Bronchial epithelial cell (primary cell): ENCODE results near the gene SCG3. TPM values are rescaled to one million over a fixed set of nuclear protein-coding genes. Genes with fewer than 3 reads are reported as not detected.
"Not testable (repeated sequence)": the region's sequence is repeated elsewhere in the genome, so short reads cannot be mapped to it uniquely, and the experiment has no call there.

ENCODE experiments used
- DNase-seq: peaks from one replicate; pipeline ENCODE4 v3.0.0-alpha.2; 2010; ENCODE audit warnings: low read depth
- FAIRE-seq: peaks from 2 replicates; lab custom pipeline; 2011; peaks lifted over from hg19 to GRCh38; lab: Jason Lieb, UNC
- H3K27me3 ChIP-seq: 2 replicates; pipeline ENCODE4 v1.5.1; 2011; ENCODE audit warnings: low read length; ENCODE audit not compliant: control insufficient read depth, insufficient read depth
- H3K36me3 ChIP-seq: 2 replicates; pipeline ENCODE4 v1.5.1; 2011; ENCODE audit warnings: low read length; ENCODE audit not compliant: control insufficient read depth, insufficient read depth
- H3K4me3 ChIP-seq: 2 replicates; pipeline ENCODE4 v1.5.1; 2011; ENCODE audit warnings: mild to moderate bottlenecking, low read depth, low read length, control low read depth
- total RNA-seq: library from RNA; depleted of rRNA; stranded (reverse); fragments of >200 nt; gene quantifications from 2 replicates; pipeline ENCODE4 v1.2.1, GENCODE V29; 2014
- TF ChIP-seq, protein P1 (sequence below): IDR thresholded peaks from 2 replicates; pipeline ENCODE4 v1.5.1; 2011; ENCODE audit warnings: mild to moderate bottlenecking, moderate library complexity, low read length, control low read depth, inconsistent platforms; ENCODE audit not compliant: insufficient read depth, severe bottlenecking

SCG3 gene
- total RNA-seq, result not detected in 2 replicates

DNA sequence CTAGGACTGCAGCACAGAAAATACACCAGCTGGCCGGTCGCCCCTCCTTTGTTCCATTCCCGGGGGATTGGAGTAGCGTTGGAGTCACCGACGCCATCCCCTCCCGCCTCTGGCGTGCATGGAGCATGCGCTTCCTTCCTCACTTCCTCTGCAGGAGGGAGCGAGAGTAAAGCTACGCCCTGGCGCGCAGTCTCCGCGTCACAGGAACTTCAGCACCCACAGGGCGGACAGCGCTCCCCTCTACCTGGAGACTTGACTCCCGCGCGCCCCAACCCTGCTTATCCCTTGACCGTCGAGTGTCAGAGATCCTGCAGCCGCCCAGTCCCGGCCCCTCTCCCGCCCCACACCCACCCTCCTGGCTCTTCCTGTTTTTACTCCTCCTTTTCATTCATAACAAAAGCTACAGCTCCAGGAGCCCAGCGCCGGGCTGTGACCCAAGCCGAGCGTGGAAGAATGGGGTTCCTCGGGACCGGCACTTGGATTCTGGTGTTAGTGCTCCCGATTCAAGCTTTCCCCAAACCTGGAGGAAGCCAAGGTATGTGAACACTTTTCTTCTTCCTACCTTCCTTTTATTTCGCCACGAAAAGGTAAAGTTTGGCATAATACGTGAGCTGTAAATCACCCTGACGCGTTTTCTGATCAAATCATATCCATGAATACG is at the start of gene SCG3:
Gene SCG3 (plus strand): TSS at position 201 of the 661 bp plus-strand sequence. CDS start 253 bp downstream, at position 454.
- DNase-seq (peak; percentile 73), FAIRE-seq (peak; percentile 40)

DNA sequence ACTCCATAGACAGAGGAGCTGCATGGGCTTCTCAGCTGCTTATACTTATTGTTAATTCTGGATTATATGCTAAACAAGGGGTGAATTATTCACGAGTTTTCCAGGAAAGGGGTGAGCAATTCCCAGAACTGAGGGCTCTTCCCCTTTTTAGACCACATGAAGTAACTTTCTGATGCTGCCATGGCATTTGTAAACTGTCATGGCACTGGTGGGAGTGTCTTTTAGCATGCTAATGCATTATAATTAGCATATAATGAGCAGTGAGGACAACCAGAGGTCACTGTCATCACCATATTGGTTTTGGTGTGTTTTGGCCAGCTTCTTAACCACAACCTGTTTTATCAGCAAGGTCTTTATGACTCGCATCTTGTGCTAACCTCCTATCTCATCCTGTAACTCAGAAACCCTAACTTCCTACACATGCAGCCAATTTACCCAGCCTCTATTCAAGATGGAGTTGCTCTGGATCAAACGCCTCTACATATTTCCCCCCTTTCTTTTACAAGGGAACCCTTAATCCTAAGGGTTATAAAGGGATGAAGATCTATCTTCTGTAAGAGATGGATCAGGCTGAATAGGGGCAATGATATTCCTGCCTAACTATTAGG is 46.6 kb upstream of the SCG3 start:
- FAIRE-seq (no peak), DNase-seq (peak; percentile 21)
- peaks cover 2% of the 10 kb centered on the region for H3K27me3 ChIP-seq
- H3K36me3 ChIP-seq, result no peaks in the 10 kb centered on the region
- TF ChIP-seq, protein P1, sequence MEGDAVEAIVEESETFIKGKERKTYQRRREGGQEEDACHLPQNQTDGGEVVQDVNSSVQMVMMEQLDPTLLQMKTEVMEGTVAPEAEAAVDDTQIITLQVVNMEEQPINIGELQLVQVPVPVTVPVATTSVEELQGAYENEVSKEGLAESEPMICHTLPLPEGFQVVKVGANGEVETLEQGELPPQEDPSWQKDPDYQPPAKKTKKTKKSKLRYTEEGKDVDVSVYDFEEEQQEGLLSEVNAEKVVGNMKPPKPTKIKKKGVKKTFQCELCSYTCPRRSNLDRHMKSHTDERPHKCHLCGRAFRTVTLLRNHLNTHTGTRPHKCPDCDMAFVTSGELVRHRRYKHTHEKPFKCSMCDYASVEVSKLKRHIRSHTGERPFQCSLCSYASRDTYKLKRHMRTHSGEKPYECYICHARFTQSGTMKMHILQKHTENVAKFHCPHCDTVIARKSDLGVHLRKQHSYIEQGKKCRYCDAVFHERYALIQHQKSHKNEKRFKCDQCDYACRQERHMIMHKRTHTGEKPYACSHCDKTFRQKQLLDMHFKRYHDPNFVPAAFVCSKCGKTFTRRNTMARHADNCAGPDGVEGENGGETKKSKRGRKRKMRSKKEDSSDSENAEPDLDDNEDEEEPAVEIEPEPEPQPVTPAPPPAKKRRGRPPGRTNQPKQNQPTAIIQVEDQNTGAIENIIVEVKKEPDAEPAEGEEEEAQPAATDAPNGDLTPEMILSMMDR, result no peak
- H3K4me3 ChIP-seq, result no peak overlapping the region

More for the DNA sequence above, at the start of gene SCG3:
- TF ChIP-seq, protein P1, result no peak
- Histone ChIP-seq H3K27me3 (peaks cover 4% of the 10 kb centered on the region), H3K4me3 (no peak within 1 kb of the TSS), H3K36me3 (no peaks in the 10 kb centered on the region)

DNA sequence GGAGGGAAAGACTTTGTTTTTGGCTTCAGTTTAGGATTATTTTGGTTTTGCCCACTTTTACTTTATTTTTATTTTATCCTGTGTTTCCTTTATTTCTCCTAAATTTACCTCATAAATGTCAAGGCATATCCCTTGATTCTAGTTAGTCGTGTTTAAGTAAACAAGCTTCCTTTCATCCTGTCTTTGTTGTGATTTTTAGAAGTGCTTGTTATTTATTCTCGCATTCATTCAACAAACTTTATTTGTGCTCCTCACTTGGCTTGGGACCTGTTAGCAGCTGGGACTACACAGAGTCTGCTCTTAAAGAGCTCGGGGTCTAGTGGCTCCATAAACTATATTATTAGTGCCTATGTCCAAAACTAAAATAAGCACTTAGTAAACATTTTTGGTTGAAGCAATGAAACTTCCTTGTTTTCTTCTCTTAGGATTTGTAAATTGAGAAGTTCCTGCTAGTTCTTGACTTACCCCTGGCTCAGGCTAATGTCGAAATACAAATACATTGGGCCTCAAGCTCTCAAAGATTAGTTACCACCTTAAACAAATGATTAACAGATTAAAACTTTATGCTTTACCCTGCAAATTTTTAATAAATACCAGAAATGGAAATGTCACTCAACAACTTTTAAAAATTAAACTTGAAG is 39.7 kb upstream of the SCG3 start:
- H3K27me3 ChIP-seq, result no peaks in the 10 kb centered on the region
- DNase-seq (no peak), FAIRE-seq (no peak)
- no peaks in the 10 kb centered on the region for H3K36me3 ChIP-seq
- no peak overlapping the region for H3K4me3 ChIP-seq
- TF ChIP-seq, protein P1, result no peak

DNA sequence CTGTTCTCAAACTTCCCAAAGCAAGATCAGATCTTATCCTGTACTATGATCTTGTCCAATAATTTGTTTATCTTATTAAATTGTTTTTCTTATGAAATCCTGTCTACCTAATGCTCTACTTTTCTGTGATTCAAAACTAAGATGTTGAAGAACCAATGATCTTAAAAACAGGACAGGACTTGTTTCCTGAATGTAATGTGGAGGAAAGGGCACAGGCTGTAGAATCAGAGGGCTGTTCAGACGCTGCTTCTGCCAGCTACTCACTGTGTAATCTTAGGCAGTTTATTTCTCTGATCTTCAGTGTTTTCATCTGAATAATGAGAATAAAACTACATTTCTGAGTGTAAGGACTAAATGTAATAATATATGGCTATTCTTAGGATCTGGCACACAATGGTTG is 38.6 kb upstream of the SCG3 start:
- no peaks in the 10 kb centered on the region for H3K36me3 ChIP-seq
- FAIRE-seq (no peak), DNase-seq (peak; percentile 70)
- no peak overlapping the region for H3K4me3 ChIP-seq
- TF ChIP-seq, protein P1, result no peak
- H3K27me3 ChIP-seq, result no peaks in the 10 kb centered on the region

DNA sequence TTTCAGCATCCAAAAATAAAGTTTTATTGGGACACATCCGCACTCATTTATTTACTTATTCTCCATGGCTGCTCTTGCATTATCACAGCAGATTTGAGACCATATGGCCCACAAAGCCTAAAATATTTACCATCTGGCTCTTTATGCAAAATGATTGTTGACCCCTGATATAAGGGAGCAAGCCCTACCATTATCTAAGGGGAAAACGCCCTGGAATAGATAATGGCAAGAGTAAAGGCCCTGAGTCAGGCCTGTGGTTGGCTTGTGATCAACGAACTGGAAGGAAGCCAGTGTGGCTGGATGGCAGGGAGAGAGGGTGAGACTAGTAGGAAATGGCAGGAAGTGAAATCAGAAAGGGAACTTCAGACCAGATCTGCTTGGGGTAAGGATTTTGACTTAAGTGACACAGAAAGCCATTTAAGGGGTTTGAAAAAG is 34.2 kb upstream of the SCG3 start:
- TF ChIP-seq, protein P1, result no peak
- Histone ChIP-seq H3K4me3 (no peak overlapping the region), H3K36me3 (no peaks in the 10 kb centered on the region), H3K27me3 (peaks cover 1% of the 10 kb centered on the region)
- FAIRE-seq (no peak), DNase-seq (peak; percentile 75)

DNA sequence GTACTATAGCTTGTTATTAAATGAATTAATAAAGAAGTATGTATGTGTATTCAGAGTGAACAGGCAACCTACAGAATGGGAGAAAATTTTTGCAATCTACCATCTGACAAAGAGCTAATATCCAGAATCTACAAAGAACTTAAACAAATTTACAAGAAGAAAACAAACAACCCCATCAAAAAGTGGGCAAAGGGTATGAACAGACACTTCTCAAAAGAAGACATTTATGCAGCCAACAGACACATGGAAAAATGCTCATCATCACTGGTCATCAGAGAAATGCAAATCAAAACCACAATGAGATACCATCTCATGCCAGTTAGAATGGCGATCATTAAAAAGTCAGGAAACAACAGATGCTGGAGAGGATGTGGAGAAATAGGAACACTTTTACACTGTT is 33.2 kb upstream of the SCG3 start:
- not testable (repeated sequence) for H3K27me3 ChIP-seq, DNase-seq, H3K36me3 ChIP-seq, H3K4me3 ChIP-seq, FAIRE-seq

DNA sequence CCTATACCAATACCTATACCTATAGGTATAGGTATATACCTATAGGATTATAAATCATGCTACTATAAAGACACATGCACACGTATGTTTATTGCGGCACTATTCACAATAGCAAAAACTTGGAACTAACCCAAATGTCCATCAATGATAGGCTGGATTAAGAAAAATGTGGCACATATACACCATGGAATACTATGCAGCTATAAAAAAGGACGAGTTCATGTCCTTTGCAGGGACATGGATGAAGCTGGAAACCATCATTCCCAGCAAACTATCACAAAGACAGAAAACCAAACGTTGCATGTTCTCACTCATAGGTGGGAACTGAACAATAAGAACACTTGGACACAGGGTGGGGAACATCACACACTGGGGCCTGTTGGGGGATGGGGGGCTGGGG is 32.7 kb upstream of the SCG3 start:
- H3K4me3 ChIP-seq, FAIRE-seq, DNase-seq: not testable (repeated sequence)

More for the DNA sequence above, 32.7 kb upstream of the SCG3 start:
- H3K27me3 ChIP-seq, H3K36me3 ChIP-seq: not testable (repeated sequence)
